HG03457 (cell line): ENCODE results near the gene PDE6A.

Source experiments
- ATAC-seq: cut with Tn5 transposase; IDR thresholded peaks from one replicate; pipeline ENCODE4 v1.9.1; 2021; ENCODE audit warnings: moderate number of reproducible peaks; ENCODE audit not compliant: unreplicated experiment

Gene PDE6A

DNA sequence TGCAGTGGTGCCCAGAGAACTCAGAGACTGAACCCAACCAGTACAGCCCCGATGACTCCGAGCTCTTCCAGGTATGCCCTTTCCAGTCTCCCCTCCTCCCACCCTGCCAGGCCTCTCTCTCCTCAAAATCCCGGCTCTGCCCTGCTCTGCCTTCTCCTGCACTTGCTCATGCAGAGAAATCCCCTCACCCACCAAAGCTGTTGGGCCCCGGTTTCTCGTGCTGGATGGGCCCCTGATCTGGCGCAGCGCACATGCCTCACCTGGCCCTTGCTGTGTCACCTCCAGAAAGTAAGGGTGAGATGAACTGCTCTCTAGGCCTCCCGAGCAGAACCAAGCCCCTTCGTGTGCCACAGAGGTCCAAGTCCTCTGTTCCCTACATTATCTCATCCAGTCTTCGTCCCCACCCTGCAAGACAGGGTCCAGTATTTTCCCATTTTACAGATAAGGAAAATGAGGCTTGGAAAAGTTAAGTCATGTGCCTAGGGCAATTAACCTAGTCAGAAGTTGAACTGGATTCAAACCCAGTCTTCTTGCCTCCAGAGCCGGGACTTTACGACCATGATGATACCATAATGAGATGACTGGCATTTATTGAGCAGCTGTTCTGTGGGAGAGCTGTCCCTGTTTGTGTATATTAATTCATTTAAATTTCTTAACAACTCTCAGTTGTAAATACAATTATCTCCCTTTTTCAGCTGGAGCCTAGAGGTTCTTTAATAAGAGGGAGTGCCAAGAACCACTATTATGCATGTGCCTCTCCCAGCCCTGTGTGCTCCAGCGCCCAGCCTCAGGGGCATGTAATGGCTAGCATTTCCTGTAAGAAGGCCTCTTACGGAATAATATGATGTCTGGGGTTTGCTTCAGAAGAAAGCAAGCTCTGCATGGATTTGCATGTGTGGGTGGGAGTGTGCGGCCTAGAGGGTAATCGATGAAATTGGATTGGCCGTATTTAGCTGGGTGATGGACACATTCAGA, 123.8 kb downstream of the PDE6A start:
- no peak for ATAC-seq

GRCh38 chr5:149820012-149820411, 124.6 kb downstream of the PDE6A start:
- no peak for ATAC-seq

- ATAC-seq, result no peak
These were observed 126.5 kb downstream of the PDE6A start for GRCh38 chr5:149818116-149818515.

DNA sequence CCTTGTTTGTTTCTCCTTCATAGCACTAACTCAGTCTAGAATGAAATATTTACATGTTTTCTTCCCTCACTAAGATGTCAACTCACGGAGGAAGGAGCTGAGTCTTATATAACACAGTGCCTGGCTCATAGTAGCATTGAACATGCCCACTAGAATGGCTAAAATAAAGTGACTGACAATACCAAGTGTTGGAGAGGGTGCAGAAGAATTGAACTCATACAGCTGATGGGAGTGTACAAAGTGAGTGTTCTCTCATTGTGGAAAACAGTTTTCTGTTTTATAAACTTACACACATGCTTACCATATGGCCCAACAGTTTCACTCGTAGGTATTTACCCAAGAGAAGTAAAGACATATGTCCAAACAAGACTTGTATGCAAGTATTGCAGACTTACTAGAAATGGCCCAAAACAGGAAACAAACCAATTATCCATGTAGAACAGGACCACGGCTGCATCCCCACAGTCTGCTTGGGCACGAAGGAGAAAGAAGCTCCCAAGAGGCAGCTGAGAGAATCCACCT, 127.0 kb downstream of the PDE6A start:
- ATAC-seq, result no peak

- no peak for ATAC-seq
These were observed 127.9 kb downstream of the PDE6A start for GRCh38 chr5:149816661-149817060.

GRCh38 chr5:149811453-149811852, 133.1 kb downstream of the PDE6A start:
- ATAC-seq, result no peak

DNA sequence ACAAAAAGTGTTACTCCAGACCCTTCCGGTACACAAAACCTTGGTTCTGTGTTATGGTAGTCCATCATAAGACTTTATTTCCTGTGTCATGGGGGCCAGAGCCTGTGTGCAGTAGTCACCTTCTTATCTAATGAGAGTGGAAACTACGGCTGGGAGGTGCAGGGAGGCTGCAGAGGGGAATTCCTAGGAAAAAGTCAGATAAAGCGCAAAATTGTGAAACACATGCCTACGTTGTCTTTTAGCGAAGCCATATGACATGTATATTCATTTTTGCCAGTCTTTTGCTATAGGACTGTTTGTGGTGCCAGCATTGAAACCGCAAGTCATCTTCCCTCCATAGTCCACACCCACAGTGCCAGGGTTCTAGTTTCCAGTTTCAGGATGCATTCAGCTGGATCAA, 133.7 kb downstream of the PDE6A start:
- no peak for ATAC-seq

GRCh38 chr5:149809931-149810691, 134.5 kb downstream of the PDE6A start:
- no peak for ATAC-seq

- no peak for ATAC-seq
These were observed 136.2 kb downstream of the PDE6A start for GRCh38 chr5:149808264-149808982.
